Activated T-helper 1 cell treated with anti-CD3 and anti-CD28 coated beads, Interleukin-2, amount 50 U/mL, for 16 hours (primary cell): Measurements from ENCODE around the gene DEPDC5.

Experiments used
- DNase-seq, 2 donors: peaks; one replicate each; pipeline ENCODE4 v3.0.0-alpha.2; 2020; ENCODE audit warnings: low read depth in 1 of 2, low spot score in 1 of 2

DEPDC5 gene

GRCh38 chr22:31945971-31946680 lies 192.3 kb downstream of the DEPDC5 start:
- DNase-seq, result no peak

GRCh38 chr22:31947296-31947695 lies 193.5 kb downstream of the DEPDC5 start:
- DNase-seq, result no peak

- DNase-seq, result no peak
These were observed 194.2 kb downstream of the DEPDC5 start for GRCh38 chr22:31948002-31948401.

- no peak for DNase-seq
These were observed 196.4 kb downstream of the DEPDC5 start for GRCh38 chr22:31950226-31950625.

GRCh38 chr22:31951194-31952093 lies 197.6 kb downstream of the DEPDC5 start:
- no peak for DNase-seq

GRCh38 chr22:31952094-31952401 lies 198.2 kb downstream of the DEPDC5 start:
- DNase-seq, result no peak

- DNase-seq, result no peak
These were observed 198.7 kb downstream of the DEPDC5 start for GRCh38 chr22:31952472-31952871.

- no peak for DNase-seq
These were observed 199.4 kb downstream of the DEPDC5 start for GRCh38 chr22:31953261-31953660.

GRCh38 chr22:31954535-31955523 lies 201.0 kb downstream of the DEPDC5 start:
- DNase-seq, result no peak

GRCh38 chr22:31956360-31956759 lies 202.5 kb downstream of the DEPDC5 start:
- no peak for DNase-seq
